HG03159 (cell line): ENCODE measurements around the gene PDLIM5.
"Not testable (repeated sequence)": the region's sequence is repeated elsewhere in the genome, so short reads cannot be mapped to it uniquely, and the experiment has no call there.

ENCODE experiments used
- ATAC-seq: cut with Tn5 transposase; IDR thresholded peaks from one replicate; pipeline ENCODE4 v1.9.1; 2021; ENCODE audit warnings: mild to moderate bottlenecking, moderate library complexity; ENCODE audit not compliant: unreplicated experiment

PDLIM5 gene

DNA sequence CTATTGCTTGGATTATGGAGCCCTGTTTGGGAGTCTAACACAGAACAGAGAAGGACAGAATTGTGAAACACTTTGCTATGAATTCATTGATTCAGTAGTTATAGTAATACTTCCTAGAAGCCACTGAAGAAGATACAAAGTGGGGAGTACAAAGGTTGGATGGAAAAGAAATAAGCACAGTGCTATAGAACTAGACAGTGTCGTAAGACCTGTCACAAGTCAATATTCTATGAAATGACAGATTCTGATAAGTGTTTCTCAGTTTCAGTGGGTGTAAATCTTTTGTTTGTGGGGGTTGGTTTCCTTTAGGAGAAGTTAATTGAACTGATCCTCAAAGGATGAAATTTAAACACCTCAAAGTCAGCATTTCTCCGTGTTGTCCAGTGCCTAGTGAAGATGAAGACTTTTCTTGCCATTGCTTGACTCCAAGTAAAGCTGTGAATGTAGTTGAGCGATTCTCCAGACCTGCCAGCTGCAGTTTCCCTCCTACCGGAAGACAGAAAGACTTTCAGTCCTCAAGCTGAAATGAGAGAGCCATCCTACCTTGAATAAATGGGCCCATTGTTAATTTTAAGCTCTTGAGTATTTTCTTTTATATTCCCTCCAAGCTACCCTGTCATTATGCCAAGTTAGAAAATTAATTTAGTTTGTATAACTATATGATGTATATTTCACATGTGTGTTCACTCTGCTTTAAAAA, 7.9 kb downstream of the PDLIM5 start:
- ATAC-seq = no peak

DNA sequence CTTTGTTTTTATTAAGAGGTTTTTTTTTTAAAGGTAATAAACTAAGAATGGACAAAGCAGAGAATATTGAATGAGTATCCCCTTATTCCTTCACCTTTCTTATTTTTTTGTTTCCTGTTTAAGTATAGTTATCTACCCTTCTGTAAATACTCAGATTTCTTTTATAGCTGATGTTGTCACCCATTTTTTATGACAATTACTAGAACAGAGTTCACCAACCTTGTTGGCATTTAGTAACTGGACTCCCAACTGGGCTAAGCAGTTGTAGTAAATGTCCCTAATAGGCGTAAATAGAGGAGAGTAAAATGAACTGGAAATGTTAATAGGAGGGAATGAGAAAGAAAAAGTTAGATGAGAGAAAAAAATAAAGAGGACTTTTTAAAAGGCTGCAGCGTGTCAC, 9.8 kb downstream of the PDLIM5 start:
- ATAC-seq = no peak

DNA sequence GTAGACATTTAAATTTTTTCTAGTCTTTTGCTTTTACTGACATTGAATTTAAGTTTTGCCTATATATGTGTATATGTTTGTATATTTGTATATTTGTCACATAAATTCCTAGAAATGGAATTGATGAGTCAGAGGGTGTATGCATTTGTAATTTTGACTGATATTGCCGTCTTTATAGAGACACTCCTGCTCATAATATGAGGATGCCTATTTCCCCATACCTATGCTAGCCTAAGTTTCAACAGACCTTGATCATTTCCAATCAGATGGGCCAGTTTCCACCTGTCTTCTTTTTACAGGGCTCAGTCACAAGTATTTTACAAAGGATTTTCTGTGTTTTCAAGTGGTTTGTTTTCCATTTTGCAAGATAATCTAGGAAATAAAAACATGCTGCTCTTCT, 10.8 kb downstream of the PDLIM5 start:
- no peak for ATAC-seq

DNA sequence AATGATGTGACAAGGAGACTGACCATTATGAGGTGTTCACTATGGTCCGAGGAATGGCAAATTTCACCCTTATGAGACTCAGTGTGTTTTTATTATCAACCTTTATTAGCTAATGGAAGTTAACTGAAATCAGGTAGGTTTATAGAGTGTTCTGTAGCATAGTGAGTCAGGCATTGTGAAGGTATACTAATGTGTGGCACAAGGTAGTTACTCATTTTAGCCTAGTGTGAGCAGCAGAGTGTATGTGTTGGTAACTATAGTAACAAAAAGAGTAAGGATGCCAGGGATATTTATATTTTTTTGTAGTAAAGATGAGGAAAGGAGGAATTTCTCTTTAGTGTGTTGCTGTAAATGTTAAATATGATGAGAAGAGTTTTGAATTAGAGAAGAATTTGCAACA, 12.0 kb downstream of the PDLIM5 start:
- ATAC-seq = no peak

DNA sequence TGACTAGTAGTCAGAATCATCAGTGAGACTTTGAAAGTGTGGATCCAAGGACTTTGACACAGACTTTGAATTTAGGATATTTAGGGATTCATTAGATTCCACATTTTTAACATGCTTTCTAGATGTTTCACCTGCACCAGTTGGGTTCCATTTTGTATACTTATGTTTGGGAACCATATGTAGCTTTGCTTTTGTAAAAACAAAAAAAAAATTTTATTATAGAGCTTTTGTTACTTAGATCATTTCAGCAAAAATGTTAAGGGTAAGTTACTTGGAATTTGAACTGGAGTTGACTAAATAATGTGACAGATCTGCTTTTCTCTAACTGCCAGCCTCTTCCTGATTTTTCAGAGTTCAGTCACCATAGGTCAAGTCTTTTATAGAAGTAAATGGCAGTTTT, 14.6 kb downstream of the PDLIM5 start:
- ATAC-seq = no peak

DNA sequence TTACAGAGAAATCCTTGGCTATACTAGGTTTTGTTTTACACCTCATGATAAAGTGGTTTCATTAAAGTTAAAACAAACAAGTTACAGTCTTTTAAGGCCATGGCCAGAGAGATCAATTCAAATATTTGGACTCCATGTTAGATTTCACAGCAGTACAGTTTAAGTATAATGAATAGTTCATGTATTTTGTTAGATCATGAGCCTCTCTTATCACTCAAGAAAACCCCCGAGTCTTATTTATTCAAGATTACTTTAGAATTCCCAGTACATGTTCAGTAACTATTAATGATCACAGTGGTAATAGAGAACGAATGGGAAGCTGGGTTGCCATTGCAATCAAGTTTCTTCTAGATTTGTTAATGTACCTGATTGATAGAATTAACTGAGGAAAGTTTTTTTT, 15.2 kb downstream of the PDLIM5 start:
- no peak for ATAC-seq

DNA sequence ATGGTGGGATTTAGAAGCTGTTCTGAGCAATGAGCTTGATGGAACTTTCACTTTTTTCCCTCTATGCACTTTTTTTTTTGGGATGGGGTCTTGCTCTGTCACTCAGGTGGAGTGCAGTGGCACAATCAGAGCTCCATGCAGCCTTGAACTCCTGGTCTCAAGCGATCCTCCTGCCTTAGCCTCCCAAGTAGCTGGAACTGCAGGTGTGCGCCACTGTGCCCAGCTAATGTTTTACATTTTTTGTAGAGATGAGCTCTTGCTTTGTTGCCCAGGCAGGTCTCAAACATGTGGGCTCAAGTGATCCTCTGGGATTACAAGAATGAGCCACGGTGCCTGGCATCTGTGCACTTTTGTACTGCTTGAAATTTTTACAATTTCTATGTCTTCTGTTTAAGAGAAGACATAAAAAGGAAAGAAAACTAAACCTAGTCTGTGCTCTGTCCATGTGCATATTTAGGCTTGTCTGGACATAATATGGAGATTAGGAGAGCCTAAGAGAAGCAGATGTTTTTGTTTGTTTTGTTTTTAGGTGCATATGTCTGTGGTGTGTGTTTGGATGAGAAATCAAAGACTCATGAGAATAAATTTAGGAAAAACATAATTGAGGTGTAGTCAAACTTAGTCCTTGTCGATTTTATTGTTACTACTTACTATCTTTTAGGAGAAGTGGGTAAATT, 16.5 kb downstream of the PDLIM5 start:
- no peak for ATAC-seq

DNA sequence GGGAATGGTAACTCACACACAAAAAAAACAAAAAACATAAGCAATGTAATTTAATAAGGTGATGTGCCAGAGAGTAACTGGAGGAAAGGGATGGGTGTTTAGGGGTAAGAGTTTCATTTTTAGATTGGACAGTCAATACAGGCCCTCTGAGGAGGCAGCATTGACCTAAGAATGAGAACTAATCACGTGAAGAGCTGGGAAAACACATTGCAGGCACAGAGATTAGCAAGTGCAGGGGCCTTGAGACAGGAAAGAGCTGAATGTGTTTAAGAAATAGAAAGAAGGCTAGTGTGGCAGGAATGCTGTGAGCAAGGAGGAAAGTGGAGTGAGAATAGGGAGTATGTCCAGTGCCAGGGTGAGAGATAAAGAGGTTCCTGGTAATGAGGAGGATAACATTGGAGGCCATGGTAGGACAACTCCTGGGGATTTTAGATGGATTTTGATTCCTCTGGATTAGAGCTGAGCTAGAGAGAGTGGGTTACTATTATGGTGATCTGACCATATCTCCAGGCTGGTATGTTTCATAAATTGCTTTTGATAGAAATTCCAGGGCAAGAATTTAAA, 17.6 kb downstream of the PDLIM5 start:
- no peak for ATAC-seq

DNA sequence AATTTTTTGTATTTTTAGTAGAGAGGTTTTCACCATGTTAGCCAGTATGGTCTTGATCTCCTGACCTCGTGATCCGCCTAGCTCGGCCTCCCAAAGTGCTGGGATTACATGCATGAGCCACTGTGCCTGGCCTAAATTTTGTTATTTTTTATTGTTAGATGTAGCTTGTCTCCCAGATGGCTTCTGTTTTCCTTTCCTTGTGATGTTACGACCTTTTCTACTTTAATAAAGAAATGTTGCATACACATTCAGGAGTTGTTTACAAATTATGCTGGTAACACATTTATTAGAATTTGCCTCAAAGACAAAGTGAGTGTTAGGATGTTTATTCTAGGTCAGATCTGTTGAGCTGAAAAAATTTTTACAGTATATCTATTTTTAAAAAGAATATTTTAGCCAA, 18.4 kb downstream of the PDLIM5 start:
- ATAC-seq = no peak

DNA sequence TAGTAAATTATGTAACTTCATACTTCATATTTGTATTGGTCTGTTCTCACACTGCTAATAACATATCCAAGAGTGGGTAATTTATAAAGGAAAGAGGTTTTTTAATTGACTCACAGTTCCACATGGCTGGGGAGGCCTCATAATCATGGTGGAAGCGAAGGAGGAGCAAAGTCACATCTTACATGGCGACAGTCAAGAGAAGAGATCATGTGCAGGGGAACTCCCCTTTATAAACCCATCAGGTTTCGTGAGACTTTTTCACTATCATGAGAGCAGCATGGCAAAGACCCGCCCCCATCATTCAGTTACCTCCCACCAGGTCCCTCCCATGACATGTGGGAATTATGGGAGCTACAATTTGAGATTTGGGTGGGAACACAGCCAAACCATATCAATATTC, 19.0 kb downstream of the PDLIM5 start:
- not testable (repeated sequence) for ATAC-seq

DNA sequence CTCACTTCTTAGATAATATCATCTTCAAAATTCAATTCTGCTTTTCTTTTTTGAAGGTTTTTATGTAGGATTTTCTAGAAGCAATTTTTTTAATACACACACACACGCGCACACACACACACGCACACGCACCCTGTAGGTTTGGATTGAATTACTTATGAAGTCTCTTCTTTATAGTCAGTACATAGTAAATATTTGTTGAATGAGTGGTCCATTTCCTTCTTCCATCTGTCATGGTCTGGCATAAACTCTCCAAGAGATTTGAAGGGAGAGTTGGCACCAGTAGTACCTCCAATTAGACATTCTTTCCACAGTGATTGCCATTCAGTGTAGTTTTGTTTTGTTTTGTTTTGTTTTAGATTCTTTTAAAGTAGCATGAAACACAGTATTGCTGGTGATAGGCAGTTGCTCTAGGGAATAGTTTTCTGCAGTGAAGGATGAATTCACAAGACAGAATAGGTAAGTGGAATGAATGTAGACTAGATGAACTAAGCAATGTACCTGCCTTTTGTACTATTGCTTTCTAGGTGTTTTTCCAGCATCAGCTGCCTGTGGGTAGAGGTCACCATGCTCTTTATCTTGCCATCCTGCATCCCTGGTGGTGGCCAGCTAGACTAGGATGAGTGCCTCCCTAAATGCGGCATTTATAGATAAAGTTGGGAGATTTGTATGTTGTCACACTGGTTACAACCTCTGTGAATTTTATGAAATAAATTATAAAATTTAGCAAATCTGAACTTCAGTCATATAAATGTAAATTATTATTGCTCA, 20.5 kb downstream of the PDLIM5 start:
- no peak for ATAC-seq

DNA sequence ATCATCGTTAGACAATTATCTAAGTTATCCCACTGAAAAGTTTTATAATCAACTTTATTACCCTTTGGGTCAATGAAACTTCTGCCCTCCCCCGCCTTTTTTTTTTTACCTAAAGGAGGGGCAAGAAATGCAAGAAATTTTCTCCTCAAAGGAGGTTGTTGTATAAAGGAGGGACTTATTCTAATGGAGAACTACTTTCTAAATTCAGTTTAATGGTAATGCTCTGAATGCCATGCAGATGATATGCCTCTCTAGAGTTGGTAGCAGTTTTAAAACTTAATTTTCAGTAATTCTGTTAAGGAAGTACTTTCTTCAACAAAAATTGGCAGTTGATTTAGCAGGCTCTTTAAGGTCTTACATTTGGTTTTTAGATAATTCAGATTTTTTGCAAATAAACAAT, 23.3 kb downstream of the PDLIM5 start:
- ATAC-seq = no peak

DNA sequence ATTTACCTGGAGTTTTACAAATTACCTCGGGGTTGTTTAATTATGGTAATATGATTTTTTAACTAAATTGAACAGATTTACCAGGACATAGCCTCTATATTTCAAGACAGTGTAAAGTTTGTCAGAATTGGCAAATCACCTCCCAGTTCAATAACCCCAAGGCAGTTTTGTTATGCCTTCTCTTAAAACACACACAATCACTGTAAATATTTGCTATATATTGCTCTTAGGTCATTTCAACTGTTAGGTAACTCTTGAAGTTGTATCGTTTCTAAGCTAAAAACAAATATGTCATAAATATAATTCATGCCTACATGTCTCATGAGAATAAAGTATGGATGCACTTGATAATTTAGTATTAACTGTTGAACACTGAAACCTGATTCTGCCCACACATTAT, 24.1 kb downstream of the PDLIM5 start:
- ATAC-seq = no peak

DNA sequence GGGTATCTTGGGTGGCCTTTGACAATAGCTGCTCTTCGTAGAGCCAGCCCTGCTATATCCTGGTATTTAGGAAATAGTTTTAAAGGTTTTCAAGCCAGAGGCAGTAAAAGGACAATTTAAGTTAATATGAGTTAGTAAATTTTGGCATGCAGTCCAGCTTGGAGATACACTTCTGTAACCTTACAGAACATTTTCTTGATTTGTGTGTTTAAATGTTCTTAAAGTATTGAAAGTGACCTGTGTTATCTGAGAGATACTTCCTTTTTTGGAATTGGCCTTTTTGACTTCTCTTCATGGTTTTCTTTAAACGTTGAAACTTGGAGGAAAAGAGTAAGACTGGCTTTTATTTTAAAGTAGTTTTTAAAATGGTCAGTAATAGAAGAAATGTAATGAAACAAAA, 25.5 kb downstream of the PDLIM5 start:
- no peak for ATAC-seq

DNA sequence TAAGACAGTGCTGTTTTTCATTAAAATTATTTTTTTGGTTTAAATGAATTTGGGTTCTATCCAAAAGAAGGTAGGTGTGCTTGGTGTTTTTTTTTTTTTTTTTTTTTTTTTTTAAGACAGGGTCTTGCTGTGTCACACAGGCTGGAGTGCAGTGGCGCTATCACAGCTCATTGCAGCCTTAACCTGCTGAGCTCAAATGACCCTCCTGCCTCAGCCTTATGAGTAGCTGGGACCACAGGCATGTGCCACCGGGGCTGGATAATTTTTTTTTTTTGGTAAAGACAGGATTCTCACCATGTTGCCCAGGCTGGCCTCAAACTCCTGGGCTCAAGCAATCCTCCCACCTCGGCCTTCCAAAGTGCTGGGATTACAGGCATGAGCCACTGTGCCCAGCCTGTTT, 27.1 kb downstream of the PDLIM5 start:
- not testable (repeated sequence) for ATAC-seq

DNA sequence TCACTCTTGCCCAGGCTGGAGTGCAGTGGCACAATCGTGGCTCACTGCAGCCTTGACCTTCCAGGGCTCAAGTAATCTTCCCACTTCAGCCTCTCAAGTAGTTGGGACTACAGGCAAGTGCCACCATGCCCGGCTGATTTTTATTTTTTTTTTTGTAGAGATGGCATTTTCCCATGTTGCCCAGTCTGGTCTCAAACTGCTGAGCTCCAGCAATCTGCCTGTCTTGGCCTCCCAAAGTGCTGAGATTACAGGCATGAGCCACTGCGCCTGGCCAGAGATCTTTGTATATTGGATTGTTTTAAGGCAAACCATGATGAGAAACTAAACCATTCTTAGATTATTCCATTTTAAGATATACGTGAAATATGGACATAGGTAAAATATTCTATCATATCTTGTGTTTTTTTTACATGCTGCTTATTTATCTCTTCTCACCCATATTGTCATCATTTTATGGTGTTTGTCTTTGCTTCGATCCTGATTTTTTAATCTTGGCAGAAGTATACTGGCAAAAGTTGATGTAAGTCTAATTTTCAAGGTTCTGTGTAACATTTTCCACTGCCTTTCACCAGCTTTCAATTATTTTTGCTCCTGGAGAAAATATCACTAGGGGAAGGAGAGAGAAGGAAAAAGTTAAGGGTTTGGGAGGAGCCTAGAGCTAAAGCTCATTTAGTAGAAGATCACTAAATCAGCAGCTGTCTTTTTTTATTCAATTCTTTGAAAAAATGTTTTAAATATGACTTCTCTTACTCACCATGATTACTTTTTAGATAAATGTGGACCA, 27.8 kb downstream of the PDLIM5 start:
- no peak for ATAC-seq

DNA sequence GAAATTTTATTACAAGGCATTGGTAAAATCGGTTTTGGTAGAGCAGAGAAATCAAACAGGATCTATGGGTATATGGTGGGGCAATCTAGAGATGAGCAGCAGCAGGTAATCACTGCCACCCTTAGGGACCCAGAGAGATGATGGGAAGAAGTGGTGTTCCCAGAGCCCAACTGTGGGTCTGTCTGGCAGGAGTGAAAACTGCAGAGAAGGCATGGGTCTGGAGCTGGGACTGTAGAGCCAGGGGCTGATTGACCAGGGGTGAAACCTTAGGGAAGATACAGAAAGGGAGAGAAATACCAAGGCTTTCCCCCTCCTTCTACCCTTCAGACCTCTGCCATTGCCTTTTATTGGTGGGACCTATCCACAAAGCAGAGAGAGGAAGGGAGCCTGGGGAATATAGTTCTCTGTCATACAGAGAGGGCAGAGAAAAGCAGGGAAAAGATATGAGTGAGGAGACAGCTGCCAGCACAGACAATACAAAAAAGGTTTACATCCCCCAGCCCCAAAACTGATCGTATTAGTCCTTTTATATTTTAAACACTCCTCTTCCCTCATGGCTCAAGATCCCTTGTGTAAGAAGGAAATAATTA, 28.7 kb downstream of the PDLIM5 start:
- ATAC-seq = no peak

DNA sequence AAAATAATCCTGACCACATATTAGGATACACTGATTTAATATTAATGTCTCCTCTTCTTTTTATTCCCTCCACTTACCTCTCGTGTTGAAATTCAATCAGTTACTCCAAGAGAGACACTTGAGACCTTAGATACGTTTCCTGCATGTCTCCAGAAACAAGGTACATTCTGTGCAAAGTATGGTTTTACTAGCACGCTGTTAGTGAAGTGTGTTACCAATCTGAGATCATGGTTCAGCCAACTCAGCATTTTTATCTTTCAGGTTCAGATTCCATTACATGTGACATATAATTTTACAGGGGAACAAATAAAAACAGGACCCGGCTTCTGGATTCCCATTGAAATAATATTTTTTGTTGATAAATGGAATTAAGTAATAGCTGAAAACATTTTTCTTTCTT, 32.2 kb downstream of the PDLIM5 start:
- no peak for ATAC-seq

DNA sequence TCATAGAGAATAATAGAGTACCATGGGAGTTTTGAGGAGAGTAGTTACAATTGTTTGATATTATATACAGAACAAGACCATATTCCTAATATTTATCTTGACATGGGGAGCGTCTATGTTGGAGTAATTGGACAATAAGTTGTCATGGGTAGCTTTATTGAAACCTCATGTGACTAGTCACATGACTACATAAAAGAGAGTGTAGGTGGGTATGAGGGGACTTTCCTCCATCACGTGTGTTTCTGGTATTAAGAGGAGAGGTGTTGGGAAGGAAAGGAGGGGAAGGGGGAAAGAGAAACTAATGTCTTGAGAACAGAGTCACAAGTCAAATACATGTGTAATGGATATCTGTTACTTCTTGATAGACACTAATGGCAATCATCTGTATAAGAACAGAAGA, 33.1 kb downstream of the PDLIM5 start:
- no peak for ATAC-seq

DNA sequence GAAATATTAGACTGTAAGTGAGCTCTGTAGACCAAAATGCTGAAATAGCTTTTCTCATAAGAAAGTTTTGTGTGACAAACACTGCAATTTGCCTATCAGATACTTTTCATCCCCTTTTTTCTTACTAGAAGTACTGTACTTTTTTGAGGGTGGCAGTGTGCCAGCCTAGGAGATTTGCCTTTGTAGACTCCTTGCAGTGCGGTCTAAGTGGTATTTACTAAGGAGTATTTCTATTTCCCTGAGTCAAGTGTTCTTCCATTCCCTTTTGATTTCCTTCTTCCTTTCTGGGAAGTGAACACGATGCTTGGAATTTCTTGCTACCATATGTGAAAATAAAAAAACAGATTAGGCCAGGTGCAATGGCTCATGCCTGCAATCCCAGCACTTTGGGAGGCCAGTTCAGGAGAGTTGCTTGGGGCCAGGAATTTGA, 34.6 kb downstream of the PDLIM5 start:
- no peak for ATAC-seq

DNA sequence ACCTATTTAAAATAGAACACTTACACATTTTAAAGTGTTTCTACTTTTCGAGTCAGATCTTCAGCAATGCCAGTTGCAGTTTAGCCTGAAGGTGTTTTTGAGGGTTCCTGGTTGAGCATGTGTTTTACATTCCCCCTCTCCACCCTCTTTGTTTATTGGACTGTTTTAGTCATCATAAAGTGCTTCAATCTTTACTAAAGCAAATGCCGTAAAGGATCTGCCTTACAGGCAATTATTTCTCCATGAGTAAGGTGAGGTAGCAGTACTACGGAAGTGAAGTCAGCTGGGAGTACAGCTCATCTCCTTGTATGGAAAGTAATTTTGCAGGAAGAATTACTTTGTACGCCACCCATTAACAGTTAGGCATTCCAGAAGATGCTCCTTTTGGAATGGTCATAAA, 36.9 kb downstream of the PDLIM5 start:
- ATAC-seq = no peak
